ENCODE data around the gene LIME1. TPM values are rescaled to one million over a fixed set of nuclear protein-coding genes. Genes with fewer than 3 reads are reported as not detected.

Gene LIME1
- 5.1 TPM for total RNA-seq

- ATAC-seq = peak; percentile 18
These were observed at the start of gene LIME1 for GRCh38 chr20:63735859-63736718. Gene LIME1 (plus strand): TSS chr20:63736664. CDS start chr20:63737550, 886 bp downstream.

GRCh38 chr20:63687419-63688178 is 48.9 kb upstream of the LIME1 start:
- ATAC-seq = no peak

GRCh38 chr20:63688228-63689045 is 48.0 kb upstream of the LIME1 start:
- ATAC-seq = no peak

GRCh38 chr20:63689046-63690002 is 47.1 kb upstream of the LIME1 start:
- no peak for ATAC-seq

GRCh38 chr20:63690003-63690897 is 46.2 kb upstream of the LIME1 start:
- ATAC-seq = no peak

GRCh38 chr20:63690898-63691710 is 45.4 kb upstream of the LIME1 start:
- ATAC-seq = no peak

- no peak for ATAC-seq
These were observed 44.6 kb upstream of the LIME1 start for GRCh38 chr20:63691711-63692435.

- no peak for ATAC-seq
These were observed 43.9 kb upstream of the LIME1 start for GRCh38 chr20:63692436-63693082.

- ATAC-seq = no peak
These were observed 43.3 kb upstream of the LIME1 start for GRCh38 chr20:63693083-63693732.

- no peak for ATAC-seq
These were observed 42.5 kb upstream of the LIME1 start for GRCh38 chr20:63693733-63694583.

- peak; percentile 4 for ATAC-seq
These were observed 41.7 kb upstream of the LIME1 start for GRCh38 chr20:63694584-63695423.

GRCh38 chr20:63695424-63696305 is 40.8 kb upstream of the LIME1 start:
- ATAC-seq = peak; percentile 16

GRCh38 chr20:63696306-63696627 is 40.2 kb upstream of the LIME1 start:
- peak; percentile 49 for ATAC-seq

GRCh38 chr20:63696628-63697356 is 39.7 kb upstream of the LIME1 start, which contains the start of gene TNFRSF6B:
Gene TNFRSF6B (plus strand): TSS chr20:63696652. CDS start chr20:63696768, 116 bp downstream.
- peak; percentile 3 for ATAC-seq

Measured in esophagus mucosa (tissue), 1 donor.